Occipital lobe (tissue), 2 donors: Measurements from ENCODE around the gene ADCY5. TPM values are rescaled to one million over a fixed set of nuclear protein-coding genes. Genes with fewer than 3 reads are reported as not detected.
"Not testable (repeated sequence)": the region's sequence is repeated elsewhere in the genome, so short reads cannot be mapped to it uniquely, and the experiment has no call there.

Experiments used
- DNase-seq: peaks from one replicate; lab custom pipeline; 2025; lab: John Stamatoyannopoulos, UW
- total RNA-seq: library from RNA; depleted of rRNA; stranded (reverse); fragments of >200 nt; gene quantifications from one replicate; pipeline ENCODE4 v1.2.3, GENCODE V29; 2014

Gene ADCY5
- total RNA-seq, 1 donor from 2014 or later: 30.7 TPM

- DNase-seq: no peak
These were observed 184.9 kb downstream of the ADCY5 start for GRCh38 chr3:123263941-123264340.

- DNase-seq: no peak
These were observed 186.0 kb downstream of the ADCY5 start for GRCh38 chr3:123262868-123263267.

- DNase-seq: no peak
These were observed 186.7 kb downstream of the ADCY5 start for GRCh38 chr3:123262226-123262625.

- no peak for DNase-seq
These were observed 187.2 kb downstream of the ADCY5 start for GRCh38 chr3:123261666-123262065.

GRCh38 chr3:123258811-123259420 lies 190.0 kb downstream of the ADCY5 start:
- DNase-seq: no peak

- DNase-seq: no peak
These were observed 190.5 kb downstream of the ADCY5 start for GRCh38 chr3:123258359-123258758.

- DNase-seq: no peak
These were observed 192.6 kb downstream of the ADCY5 start for GRCh38 chr3:123256256-123256655.

- no peak for DNase-seq
These were observed 202.0 kb downstream of the ADCY5 start for GRCh38 chr3:123246866-123247265.

- no peak for DNase-seq
These were observed 204.8 kb downstream of the ADCY5 start for GRCh38 chr3:123244128-123244527.

GRCh38 chr3:123239756-123240155 lies 209.1 kb downstream of the ADCY5 start:
- no peak for DNase-seq

GRCh38 chr3:123239186-123239585 lies 209.7 kb downstream of the ADCY5 start:
- not testable (repeated sequence) for DNase-seq

GRCh38 chr3:123236902-123237301 lies 212.0 kb downstream of the ADCY5 start:
- DNase-seq: no peak

Other genes starting within 250 kb of the ADCY5 start
- gene SEC22A, start 247.1 kb downstream of the ADCY5 start, total RNA-seq: 62.2 TPM
- gene HACD2, start 136.0 kb upstream of the ADCY5 start, total RNA-seq: 58.6 TPM